Neutrophil (primary cell): ENCODE data around the gene ZNF709.
"Not testable (repeated sequence)": the region's sequence is repeated elsewhere in the genome, so short reads cannot be mapped to it uniquely, and the experiment has no call there.

Source experiments
- H3K27ac ChIP-seq: fragments of 200-600 bp; sonication (generic); 2 replicates; pipeline ENCODE4 v1.5.1; 2016; ENCODE audit warnings: mild to moderate bottlenecking, moderate library complexity
- H3K27me3 ChIP-seq: fragments of 200-600 bp; sonication (generic); 2 replicates; pipeline ENCODE4 v1.6.0; 2016; ENCODE audit warnings: mild to moderate bottlenecking
- H3K36me3 ChIP-seq: fragments of 200-600 bp; sonication (generic); 2 replicates; pipeline ENCODE4 v1.5.1; 2017
- H3K4me1 ChIP-seq, 2 experiments: fragments of 200-600 bp in 1 of 2; sonication (generic) in 1 of 2; 1 replicate in 1 of 2; 2 replicates in 1 of 2; pipeline versions ENCODE4 v1.5.1 to v1.6.1; 2013 to 2016; ENCODE audit warnings: low read depth in 1 of 2, low read length in 1 of 2, mild to moderate bottlenecking in 1 of 2, moderate library complexity in 1 of 2; ENCODE audit not compliant: control insufficient read depth in 1 of 2, insufficient read depth in 1 of 2
- H3K4me3 ChIP-seq, 2 experiments: fragments of 200-600 bp in 1 of 2; sonication (generic) in 1 of 2; 1 replicate in 1 of 2; 2 replicates in 1 of 2; pipeline ENCODE4 v1.5.1; 2013 to 2016; ENCODE audit warnings: low read depth in 1 of 2, low read length in 1 of 2, mild to moderate bottlenecking in 1 of 2, moderate library complexity in 1 of 2
- H3K9me3 ChIP-seq: fragments of 200-600 bp; sonication (generic); 2 replicates; pipeline ENCODE4 v1.5.1; 2016
- CTCF ChIP-seq: fragments of 200-600 bp; sonication (generic); IDR thresholded peaks from 2 replicates; pipeline ENCODE4 v1.5.1; 2016; ENCODE audit warnings: antibody characterized with exemption

Gene ZNF709

DNA sequence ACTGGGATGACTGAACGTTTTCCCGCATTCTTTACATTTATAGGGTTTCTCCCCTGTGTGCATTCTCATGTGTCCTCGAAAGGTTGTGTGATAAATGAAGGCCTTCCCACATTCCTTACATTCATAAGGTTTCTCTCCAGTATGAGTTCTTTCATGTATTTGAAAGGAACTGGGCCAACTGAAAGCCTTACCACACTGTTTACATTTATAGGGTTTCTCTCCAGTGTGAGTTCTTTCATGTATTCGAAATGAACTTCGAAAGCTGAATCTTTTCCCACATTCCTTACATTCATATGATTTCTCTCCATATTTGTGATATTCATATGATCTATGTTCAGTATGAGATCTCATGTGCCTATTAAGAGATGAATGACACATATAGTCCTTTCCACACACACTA lies 19.4 kb downstream of the ZNF709 start:
- no peaks in the 10 kb centered on the region for H3K4me1 ChIP-seq
- no peaks in the 10 kb centered on the region for H3K36me3 ChIP-seq
- H3K27me3 ChIP-seq, result no peaks in the 10 kb centered on the region
- no peak overlapping the region for H3K27ac ChIP-seq
- TF ChIP-seq CTCF, result no peak
- peaks cover 42% of the 10 kb centered on the region for H3K9me3 ChIP-seq
- no peak overlapping the region for H3K4me3 ChIP-seq

GRCh38 chr19:12464769-12465168 lies 19.8 kb downstream of the ZNF709 start:
- no peaks in the 10 kb centered on the region for H3K27me3 ChIP-seq
- TF ChIP-seq CTCF, result no peak
- no peak overlapping the region for H3K4me3 ChIP-seq
- H3K9me3 ChIP-seq, result peaks cover 38% of the 10 kb centered on the region
- H3K36me3 ChIP-seq, result no peaks in the 10 kb centered on the region
- H3K4me1 ChIP-seq, result no peaks in the 10 kb centered on the region
- no peak overlapping the region for H3K27ac ChIP-seq

DNA sequence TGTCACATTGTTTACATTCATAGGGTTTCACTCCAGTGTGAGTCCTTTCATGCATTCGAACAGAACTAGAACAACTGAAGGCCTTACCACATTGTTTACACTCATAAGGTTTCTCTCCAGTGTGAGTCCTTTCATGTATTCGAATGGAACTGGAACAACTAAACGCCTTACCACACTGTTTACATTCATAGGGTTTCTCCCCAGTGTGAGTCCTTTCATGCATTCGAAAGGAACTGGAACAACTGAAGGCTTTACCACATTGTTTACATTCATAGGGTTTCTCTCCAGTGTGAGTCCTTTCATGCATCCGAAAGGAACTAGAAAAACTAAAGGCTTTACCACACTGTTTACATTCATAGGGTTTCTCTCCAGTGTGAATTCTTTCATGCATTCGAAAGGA lies 20.5 kb downstream of the ZNF709 start:
- not testable (repeated sequence) for H3K4me1 ChIP-seq, H3K36me3 ChIP-seq, H3K27ac ChIP-seq, H3K27me3 ChIP-seq, H3K4me3 ChIP-seq
- peaks cover 37% of the 10 kb centered on the region for H3K9me3 ChIP-seq

GRCh38 chr19:12453495-12453894 lies 31.1 kb downstream of the ZNF709 start:
- Histone ChIP-seq H3K9me3 (no peaks in the 10 kb centered on the region), H3K4me1 (no peaks in the 10 kb centered on the region), H3K4me3 (no peak overlapping the region), H3K27me3 (no peaks in the 10 kb centered on the region), H3K27ac (no peak overlapping the region), H3K36me3 (no peaks in the 10 kb centered on the region)
- TF ChIP-seq CTCF, result no peak

GRCh38 chr19:12450844-12451243 lies 33.8 kb downstream of the ZNF709 start:
- no peaks in the 10 kb centered on the region for H3K36me3 ChIP-seq

GRCh38 chr19:12448808-12449207 lies 35.8 kb downstream of the ZNF709 start:
- Histone ChIP-seq H3K4me3 (no peak overlapping the region), H3K36me3 (no peaks in the 10 kb centered on the region), H3K27me3 (no peaks in the 10 kb centered on the region), H3K27ac (no peak overlapping the region), H3K9me3 (no peaks in the 10 kb centered on the region), H3K4me1 (no peaks in the 10 kb centered on the region)
- TF ChIP-seq CTCF, result no peak

More at GRCh38 chr19:12450844-12451243, 33.8 kb downstream of the ZNF709 start:
- no peaks in the 10 kb centered on the region for H3K9me3 ChIP-seq
- H3K27ac ChIP-seq, result no peak overlapping the region
- no peak overlapping the region for H3K4me3 ChIP-seq
- TF ChIP-seq CTCF, result no peak
- H3K4me1 ChIP-seq, result no peaks in the 10 kb centered on the region
- H3K27me3 ChIP-seq, result no peaks in the 10 kb centered on the region
